NCI-H2196 (cell line): ENCODE data around the gene SNRNP35.
"Not testable (repeated sequence)": the region's sequence is repeated elsewhere in the genome, so short reads cannot be mapped to it uniquely, and the experiment has no call there.

Experiments used
- DNase-seq: peaks from one replicate; lab custom pipeline; 2025; ENCODE audit not compliant: unreplicated experiment; lab: John Stamatoyannopoulos, UW

The SNRNP35 gene

DNA sequence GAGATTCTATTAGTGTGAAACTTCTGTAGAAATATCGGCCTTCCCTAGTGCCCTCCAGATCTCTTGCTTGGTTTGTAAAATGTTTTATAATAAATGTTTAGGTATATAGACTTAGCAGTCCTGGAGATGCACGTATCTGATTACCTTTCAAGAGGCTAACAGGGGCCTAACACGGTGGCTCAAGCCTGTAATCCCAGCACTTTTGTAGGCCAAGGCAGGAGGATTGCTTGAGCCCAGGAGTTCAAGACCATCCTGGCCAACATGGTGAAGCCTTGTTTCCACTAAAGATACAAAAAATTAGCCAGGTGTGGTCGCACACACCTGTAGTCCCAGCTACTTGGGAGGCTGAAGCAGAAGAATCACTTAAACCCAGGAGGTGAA is 11.6 kb upstream of the SNRNP35 start:
- DNase-seq, result no peak

DNA sequence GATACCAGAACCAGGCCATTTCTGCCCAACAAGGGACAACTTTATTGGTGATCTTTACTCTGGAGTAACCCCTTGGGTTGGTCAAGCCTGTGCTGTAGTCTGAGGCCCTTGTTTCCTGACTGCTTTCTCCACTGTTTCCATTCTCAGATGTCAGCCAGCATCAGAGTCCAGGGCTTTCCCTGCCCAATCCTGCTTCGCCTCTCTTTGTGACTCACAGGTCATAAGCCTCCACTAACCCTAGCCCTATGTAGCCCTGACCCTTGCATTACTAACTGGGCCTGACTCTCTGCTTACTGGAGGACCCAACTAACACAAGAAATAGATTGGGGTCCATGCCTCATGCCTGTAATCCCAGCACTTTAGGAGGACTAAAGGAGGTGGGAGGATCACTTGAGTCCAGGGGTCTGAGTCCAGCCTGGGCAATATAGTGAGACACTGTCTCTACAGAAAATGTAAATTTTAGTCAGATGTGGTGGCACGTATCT is 8.6 kb upstream of the SNRNP35 start:
- no peak for DNase-seq

DNA sequence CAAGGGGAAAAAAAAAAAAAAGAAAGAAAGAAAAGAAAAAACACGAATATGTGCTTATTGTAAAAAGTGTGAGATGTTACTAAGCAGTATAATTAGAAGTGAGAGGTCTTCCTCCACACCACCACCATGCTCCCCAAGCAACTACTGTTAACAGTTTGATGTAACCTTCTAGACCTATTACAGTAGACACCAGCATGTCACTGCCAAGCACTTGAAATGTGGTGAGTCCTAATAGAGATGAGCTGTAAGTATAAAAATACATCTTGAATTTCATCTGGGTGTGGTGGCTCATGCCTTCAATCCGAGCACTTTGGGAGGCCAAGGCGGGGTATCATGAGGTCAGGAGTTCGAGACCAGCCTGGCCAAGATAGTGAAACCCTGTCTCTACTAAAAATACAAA is 8.1 kb upstream of the SNRNP35 start:
- DNase-seq, result no peak

DNA sequence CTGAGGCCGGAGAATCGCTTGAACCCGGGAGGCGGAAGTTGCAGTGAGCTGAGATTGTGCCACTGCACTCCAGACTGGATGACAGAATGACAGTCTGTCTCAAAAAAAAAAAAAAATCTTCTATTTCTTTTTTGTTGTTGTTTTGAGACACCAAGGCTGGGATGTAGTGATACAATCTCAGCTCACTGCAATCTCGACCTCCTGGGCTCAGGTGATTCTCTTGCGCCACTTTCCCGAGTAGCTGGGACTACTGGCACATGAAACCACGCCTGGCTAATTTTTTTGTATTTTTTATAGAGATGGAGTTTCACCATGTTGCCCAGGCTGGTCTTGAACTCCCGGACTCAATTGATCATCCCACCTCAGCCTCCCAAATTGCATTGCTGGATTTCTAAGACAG is 7.3 kb upstream of the SNRNP35 start:
- DNase-seq, result no peak

DNA sequence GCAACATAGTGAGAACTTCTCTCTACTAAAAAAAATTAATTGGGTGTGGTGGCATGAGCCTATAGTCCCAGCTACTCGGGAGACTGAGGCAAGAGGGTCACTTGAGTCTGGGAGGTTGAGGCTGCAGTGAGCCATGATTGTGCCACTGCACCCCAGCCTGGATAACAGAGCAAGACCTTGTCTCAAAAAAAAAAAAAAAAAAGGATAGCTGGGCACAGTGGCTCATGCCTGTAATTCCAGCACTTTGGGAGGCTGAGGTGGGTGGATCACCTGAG is 5.7 kb upstream of the SNRNP35 start:
- not testable (repeated sequence) for DNase-seq

DNA sequence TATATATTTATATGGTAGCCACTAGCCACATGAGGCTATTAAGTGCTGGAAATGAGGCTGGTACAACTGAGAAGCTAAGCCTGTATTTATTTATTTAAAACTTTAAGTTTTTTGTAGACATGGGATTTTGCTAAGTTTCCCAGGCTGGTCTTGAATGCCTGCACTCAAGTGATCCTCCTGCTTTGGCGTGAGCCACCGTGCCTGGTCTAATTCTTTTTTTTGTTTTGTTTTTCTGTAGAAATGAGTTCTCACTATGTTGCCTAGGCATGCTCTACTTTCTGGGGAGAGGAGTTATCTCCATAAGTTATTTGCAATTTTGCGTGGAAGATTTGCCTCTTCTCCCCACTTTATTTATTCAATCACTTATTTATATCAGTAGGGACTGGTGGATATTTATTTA is 4.8 kb upstream of the SNRNP35 start:
- DNase-seq, result no peak

DNA sequence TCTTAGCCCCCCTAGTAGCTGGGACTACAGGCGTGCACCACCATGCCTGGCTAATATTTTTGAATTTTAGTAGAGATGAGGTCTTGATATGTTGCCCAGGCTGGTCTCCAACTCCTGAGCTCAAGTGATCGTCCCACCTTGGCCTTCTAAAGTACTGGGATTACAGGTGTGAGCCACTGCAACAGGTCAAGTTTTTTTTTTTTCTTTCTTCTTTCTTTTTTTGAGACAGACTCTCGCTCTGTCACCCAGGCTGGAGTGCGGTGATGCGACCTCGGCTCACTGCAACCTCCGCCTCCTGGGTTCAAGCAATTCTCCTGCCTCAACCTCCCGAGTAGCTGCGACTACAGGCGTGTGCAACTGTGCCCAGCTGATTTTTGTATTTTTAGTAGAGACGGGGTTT is 5.2 kb downstream of the SNRNP35 start:
- DNase-seq, result not testable (repeated sequence)

DNA sequence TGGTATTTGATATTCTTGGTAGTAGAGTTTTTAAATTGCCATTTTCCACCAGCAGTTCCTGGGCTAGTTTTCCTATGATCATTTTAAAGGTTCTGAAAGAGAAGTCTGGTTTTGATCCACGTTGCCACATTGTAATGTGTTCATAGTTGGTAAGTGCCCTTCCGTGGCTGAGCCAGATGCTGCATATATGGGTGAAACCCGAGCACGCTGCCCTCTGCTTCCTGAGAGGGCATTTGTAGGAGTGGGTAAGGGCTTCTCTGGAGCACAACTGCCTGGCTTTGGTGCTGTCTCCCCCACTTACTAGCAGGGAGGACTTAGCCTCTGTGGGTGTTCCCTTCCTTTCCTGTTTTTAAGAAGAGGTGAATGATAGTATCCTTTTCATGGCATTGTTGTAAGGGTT is 7.1 kb downstream of the SNRNP35 start:
- no peak for DNase-seq

DNA sequence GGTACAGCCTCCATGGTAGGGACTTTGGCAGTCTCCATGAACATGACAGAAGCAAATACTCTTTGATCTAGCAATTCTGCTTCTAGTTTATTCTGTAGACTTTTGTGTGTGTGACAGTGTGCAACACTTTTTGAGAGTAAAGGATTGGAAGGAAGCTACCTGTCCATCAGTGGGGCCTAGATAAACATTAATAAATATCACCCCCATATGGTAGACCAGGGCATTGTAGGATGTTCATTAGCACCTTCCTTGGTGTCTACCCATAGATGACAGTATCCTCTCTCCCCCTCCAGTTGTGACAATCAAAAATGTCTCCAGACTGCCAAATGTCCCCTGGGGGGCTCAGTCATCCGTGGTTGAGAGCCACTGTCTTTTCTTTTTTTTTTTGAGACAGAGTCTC is 10.8 kb downstream of the SNRNP35 start:
- DNase-seq, result no peak

DNA sequence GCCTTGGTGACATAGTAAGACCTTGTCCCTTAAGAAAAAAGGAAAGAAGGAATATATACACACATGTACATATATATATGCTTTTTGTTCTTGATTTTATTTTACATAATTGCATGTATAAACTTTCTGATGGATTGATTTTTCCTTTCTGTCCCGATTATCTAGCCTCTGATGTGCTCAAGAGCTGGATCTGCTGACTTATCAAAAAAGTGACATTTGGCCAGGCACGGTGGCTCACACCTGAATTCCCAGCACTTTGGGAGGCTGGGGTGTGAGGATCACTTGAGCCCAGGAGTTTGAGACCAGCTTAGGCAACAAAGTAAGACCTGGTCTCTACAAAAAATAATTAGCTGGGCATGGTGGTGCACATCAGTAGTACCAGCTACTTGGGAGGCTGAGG is 12.0 kb downstream of the SNRNP35 start:
- DNase-seq, result no peak

DNA sequence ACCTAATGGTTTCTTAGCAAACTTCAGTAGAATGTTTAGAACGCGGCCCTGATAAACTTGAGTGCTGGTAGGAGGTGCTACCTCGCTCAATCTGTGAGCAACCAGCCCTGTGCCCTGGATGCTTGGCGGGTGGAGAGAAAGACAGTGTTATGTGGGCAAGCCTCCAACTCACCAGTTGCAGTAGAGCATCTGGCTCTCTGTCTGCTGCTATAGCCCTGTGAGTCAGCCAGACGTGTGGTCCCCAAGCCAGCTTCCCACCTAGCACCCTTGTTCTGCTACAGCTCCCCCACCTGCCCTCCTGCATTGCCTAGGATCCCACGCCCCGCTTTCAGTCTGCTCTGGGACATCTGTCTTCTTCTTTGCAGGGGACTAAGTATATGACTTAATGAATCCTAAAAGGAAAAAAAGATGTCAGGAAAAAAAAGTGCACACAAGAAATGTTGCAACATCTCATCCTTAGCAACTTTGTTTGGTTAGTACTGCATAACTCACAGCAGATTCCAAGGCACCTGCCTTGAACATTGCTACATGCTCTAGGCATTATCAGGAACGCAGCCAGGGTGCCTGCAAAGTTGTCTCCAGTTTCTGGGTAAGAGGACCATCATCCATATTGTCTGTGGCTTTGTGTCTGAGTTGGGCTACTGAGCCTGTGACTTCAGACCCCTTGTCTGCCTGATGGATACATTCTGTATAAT is 13.6 kb downstream of the SNRNP35 start:
- DNase-seq, result no peak

DNA sequence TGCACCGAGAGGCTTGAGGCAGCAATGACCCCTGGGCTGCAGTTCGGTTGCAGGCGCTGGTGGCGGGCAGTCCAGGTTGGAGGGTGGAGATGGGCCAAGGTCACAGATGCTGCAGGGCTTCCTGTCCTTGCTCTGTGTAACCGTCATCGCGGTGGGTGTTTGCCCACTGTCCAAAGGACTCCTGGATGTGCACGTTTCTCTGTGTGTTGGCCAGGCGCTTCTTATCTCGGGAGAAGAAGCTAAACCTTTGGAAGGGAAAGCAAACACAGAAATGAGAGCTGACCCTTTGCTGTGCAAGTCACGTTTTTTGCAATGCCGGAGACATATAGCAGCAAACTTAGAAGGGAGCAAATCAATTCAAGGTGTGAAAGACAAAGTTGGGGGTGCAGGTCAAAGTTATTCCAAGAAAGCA is 14.5 kb downstream of the SNRNP35 start:
- DNase-seq, result no peak

DNA sequence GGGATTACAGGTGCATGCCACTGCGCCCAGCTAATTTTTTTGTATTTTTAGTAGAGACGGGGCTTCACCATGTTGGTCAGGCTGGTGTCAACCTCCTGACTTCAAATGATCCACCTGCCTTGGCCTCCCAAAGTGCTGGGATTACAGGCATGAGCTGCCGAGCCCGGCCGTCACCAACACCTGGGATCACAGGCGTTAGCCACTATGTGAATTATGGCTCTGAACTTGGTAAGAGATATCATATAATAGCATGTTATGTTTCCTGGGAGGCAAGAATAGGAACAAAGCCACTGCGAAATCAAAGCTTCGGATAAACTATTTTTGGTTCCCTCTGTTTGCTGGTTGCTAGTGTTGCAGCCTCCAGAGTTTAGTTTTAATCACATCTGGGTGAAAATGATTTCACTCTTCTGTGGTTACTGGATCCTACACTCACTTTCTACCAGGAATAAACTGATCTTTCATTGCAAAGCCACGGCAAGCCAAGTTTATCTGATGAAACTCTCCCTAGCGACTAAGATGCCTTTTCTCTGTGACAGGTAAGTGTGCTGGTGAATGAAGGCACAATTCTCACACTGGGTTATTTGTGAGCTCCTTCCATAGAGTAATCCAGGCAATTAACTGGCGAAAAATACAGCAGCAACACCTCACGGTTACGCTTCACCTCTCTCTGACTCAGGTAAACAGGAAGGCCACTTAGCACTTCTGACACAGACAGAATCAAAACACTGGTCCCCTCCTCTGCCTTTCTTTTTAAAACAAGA is 16.7 kb downstream of the SNRNP35 start:
- DNase-seq, result no peak

DNA sequence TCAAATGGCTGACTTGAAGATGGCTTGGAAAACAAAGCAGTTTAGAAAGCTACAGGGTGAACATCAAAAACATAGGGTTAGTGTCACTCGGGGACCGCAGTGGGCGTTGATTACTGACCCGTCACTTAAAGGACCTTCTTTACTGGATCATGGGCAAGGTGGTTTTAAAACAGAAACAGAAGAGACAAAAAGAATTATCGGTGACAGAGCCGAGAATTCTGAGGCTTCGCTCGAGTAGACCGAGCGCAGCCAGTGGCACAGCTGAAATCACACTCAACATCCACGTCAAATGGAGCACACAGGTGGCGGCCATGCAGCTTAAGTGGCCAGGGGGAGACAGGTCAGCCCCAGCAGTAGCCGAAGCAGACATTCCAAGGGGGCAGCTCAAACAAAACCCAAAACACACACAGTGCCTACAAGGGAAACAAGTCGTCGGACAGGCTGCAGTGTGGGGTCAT is 17.3 kb downstream of the SNRNP35 start:
- no peak for DNase-seq

DNA sequence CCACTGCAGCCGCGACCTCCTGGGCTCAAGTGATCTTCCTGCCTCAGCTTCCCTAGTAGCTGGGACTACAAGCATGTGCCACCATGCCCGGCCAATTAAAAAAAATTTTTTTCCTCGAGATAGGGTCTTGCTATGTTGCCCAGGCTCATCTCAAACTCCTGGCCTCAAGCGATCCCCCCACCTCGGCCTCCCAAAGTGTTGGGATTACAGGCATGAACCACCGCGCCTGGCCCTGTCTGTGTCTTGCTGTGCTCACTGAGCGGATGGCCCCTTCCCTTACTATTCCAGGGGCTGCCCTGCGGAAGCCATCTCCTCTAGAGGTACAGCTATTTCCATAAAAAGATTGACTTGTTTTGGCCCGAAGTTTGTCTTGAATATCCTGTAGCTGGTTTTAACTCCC is 20.1 kb downstream of the SNRNP35 start:
- no peak for DNase-seq

DNA sequence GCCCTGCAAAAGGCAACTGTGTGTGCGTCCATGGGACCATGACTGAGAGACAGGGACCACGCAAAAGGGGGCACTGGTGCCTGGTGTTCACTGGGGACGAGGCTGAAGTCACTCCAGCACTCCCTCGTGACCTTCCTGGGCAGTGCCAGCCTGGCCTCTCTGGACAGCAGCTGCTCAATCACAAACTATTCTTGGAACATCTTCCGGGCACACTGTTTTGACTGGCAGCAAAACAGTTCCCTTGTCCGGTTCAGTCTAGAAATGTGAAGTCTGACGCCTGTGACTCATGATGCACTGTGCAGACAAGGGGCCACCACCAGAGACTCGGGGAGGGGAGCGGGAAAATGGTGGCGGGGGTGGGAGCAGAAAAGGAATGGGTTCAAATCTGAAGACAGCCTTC is 20.8 kb downstream of the SNRNP35 start:
- no peak for DNase-seq

DNA sequence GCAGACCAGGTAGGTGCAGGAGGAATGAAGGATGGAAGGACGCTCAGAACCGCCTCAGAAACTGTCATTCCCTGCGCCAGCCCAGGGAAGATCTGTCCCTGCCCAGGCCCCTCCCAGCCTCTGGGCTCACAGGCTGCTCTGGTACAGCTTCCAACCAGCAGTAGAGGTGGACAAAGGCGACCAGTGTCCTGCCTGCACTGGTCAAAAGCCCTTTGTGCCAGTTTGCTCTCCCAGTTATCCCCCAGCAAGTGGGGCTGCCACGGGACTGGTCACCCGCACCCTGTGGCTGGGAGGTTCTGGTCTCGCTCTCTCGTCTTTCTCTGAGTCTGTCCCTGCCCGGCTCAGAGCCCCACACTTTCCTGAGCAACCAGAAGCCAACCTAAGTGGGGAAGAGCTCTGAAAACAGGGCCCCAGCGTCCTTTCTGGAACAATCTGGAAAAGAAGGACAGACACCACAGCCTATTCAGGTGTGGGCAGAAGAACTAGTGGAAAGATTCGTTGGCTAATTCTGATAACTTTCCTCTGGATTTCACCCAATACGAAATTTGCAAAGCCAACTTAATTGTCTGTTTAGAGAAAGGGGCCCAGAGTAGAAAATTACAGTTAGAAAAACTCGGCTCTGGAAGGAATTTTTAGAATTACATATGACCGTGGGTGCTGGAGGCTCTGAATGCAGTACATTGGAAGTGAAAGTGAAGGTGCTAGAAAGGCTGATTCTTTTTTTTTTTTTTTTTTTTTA is 21.7 kb downstream of the SNRNP35 start:
- DNase-seq, result no peak

DNA sequence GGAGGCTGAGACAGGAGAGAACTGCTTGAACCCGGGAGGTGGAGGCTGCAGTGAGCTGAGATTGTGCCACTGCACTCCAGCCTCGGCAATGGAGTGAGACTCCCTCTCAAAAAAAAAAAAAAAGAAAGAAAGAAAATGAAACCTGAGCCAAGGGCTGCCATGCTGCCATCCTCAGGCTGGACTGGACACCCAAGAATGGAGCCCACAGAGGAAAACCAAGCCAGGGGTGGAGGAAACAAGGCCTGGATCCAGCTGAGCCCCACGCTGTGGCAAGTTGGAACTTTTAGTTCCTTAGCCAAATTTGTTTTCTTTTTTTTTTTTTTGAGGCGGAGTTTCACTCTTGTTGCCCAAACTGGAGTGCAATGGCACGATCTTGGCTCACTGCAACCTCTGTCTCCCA is 23.3 kb downstream of the SNRNP35 start:
- DNase-seq, result not testable (repeated sequence)

DNA sequence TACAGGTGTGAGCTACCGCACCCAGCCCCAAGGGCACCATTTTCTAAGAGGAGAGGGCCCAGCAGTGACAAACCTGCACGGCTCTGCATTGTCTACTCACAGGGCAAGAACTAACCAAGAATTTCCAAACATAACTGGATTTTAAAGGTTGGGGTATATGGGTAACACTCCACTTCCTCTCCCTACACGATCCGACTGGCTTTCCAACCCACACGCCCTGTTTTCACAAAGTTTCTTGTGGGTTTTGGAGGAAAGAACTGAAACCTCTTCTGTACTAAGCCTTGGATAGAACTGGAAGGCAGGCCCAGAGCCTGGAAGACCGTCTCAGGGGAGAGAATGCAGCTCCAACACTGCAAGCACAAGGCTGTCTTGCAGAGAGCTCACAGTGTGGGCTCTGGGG is 24.9 kb downstream of the SNRNP35 start:
- no peak for DNase-seq

DNA sequence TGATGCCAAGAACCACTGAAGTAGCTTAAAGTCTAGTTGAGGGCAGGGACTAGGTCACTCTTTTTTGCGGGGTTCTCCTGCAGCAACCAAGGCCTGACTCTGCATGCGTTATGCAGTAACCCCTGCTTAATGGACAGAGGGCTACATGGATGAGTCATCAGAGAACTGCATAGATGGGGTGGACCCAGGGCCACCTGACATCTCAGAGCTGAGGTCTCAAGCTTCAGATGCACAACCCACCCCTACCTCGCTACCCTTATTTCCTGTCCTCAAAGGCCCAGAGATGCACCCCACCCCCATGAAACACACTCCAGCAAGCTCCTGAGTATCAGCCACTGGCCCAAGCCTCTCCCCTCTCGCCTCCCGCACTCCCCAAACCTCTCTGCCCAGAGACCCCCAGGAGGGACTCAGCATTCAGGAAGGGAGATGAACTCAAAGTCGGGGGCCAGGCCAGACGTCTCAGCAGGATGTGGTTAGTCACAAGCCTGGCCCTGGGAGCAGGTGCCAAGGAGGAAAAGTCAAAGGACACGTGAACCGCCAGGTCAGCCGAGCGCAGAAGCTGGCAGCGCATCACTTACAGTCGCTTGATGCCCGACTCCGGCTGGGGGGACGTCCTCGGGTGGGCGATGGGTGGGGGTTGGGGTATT is 25.8 kb downstream of the SNRNP35 start:
- no peak for DNase-seq

DNA sequence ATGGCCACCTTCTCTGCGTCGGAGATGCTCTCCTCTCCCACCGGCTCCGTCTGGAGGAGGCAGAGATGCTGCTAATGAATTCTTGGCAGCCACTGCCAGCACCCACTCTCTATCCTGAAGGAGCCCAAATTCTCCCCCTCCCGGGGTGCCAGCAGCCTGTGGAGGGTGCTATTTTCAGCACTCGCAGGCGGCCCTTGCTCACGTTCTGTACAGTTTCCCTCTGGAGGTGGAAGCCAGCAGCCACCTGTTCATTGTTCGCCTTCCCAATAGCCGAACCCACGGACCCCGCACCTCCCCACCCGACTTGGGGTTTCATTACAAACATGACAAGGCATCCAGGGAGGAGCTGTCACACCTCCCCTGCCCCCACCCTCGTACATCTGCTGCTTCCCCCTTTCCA is 27.8 kb downstream of the SNRNP35 start:
- no peak for DNase-seq

DNA sequence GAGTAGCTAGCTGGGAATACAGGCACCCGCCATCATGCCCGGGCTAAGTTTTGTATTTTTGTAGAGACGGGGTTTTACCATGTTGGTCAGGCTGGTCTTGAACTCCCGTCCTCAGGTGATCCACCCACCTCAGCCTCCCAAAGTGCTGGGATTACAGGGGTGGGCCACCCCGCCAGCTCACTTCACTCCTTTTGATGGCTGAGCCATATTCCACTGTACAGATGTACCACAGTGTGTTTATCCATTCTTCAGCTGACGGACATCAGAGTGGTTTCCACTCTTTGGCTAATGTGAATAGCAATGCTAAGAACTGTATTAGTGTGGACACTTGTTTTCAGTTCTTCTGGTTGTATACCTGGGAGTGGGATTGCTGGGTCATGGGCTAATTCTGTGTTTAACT is 29.5 kb downstream of the SNRNP35 start:
- no peak for DNase-seq
